ENCODE data around the gene TST.

TST gene

GRCh38 chr22:37060801-37061610 is 41.8 kb upstream of the TST start:
- Mint-ChIP-seq H3K9me3 (no peaks in the 10 kb centered on the region), H3K27ac (no peak overlapping the region), H3K36me3 (ENCODE audit: low read depth) (no peaks in the 10 kb centered on the region), H3K27me3 (ENCODE audit: low read depth, poor library complexity) (peaks cover 4% of the 10 kb centered on the region), H3K4me3 (no peak overlapping the region), H3K4me1 (no peaks in the 10 kb centered on the region)
- no peak for TF ChIP-seq CTCF (IDR thresholded peaks at IDR 0.05)
- DNase-seq = no peak

- no peak for TF ChIP-seq CTCF (IDR thresholded peaks at IDR 0.05)
- Mint-ChIP-seq H3K4me1 (no peaks in the 10 kb centered on the region), H3K36me3 (ENCODE audit: low read depth) (no peaks in the 10 kb centered on the region), H3K27me3 (ENCODE audit: low read depth, poor library complexity) (peaks cover 4% of the 10 kb centered on the region), H3K9me3 (no peaks in the 10 kb centered on the region), H3K4me3 (no peak overlapping the region), H3K27ac (no peak overlapping the region)
- DNase-seq = no peak
These were observed 40.7 kb upstream of the TST start for GRCh38 chr22:37059876-37060449.

GRCh38 chr22:37058917-37059701 is 39.9 kb upstream of the TST start:
- H3K4me3 Mint-ChIP-seq = no peak overlapping the region
- no peaks in the 10 kb centered on the region for H3K9me3 Mint-ChIP-seq
- TF ChIP-seq CTCF (IDR thresholded peaks at IDR 0.05) = no peak
- no peaks in the 10 kb centered on the region for H3K27me3 Mint-ChIP-seq (ENCODE audit: low read depth, poor library complexity)
- no peaks in the 10 kb centered on the region for H3K4me1 Mint-ChIP-seq
- H3K36me3 Mint-ChIP-seq (ENCODE audit: low read depth) = no peaks in the 10 kb centered on the region
- no peak overlapping the region for H3K27ac Mint-ChIP-seq
- no peak for DNase-seq

- Mint-ChIP-seq H3K27me3 (ENCODE audit: low read depth, poor library complexity) (peaks cover 3% of the 10 kb centered on the region), H3K4me1 (peaks cover 6% of the 10 kb centered on the region), H3K9me3 (no peaks in the 10 kb centered on the region), H3K27ac (no peak overlapping the region), H3K4me3 (no peak overlapping the region), H3K36me3 (ENCODE audit: low read depth) (no peaks in the 10 kb centered on the region)
- no peak for DNase-seq
- TF ChIP-seq CTCF (IDR thresholded peaks at IDR 0.05) = no peak
These were observed 38.7 kb upstream of the TST start for GRCh38 chr22:37057796-37058510.

- Mint-ChIP-seq H3K27ac (no peak overlapping the region), H3K9me3 (no peaks in the 10 kb centered on the region), H3K4me1 (peaks cover 13% of the 10 kb centered on the region), H3K36me3 (ENCODE audit: low read depth) (no peaks in the 10 kb centered on the region), H3K4me3 (no peak overlapping the region), H3K27me3 (ENCODE audit: low read depth, poor library complexity) (peaks cover 6% of the 10 kb centered on the region)
- no peak for TF ChIP-seq CTCF (IDR thresholded peaks at IDR 0.05)
- no peak for DNase-seq
These were observed 38.0 kb upstream of the TST start for GRCh38 chr22:37057226-37057625.
